CD4-positive, alpha-beta T cell (primary cell): Measurements from ENCODE around the gene METRNL. TPM values are rescaled to one million over a fixed set of nuclear protein-coding genes. Genes with fewer than 3 reads are reported as not detected.

Experiments used
- ATAC-seq: fragments of 200-7000 bp; cut with Tn5 transposase; one replicate; pipeline ENCODE4 v1.10.0; 2022; ENCODE audit warnings: mild to moderate bottlenecking; ENCODE audit not compliant: poor library complexity
- CTCF ChIA-PET: fragments of 350-600 bp; sonication (Branson Sonifier 250); formaldehyde crosslinking; loops from one replicate; lab custom pipeline; 2021; ENCODE audit warnings: antibody characterized with exemption, inconsistent platforms; lab: Charles Lee
- POLR2A ChIA-PET: fragments of 350-600 bp; sonication (Branson Sonifier 250); formaldehyde crosslinking; loops from one replicate; lab custom pipeline; 2021; ENCODE audit warnings: antibody characterized with exemption, inconsistent platforms; lab: Charles Lee
- DNase-seq, 14 experiments: peaks; one replicate each; pipeline ENCODE4 v3.0.0-alpha.2; 2013 to 2020; ENCODE audit warnings: mixed read lengths in 2 of 14
- H3K27ac ChIP-seq, 2 donors: one replicate each; pipeline versions ENCODE4 v1.5.1 to v1.7.0; 2013; ENCODE audit warnings: low read length in 2 of 2, low read depth in 1 of 2, mild to moderate bottlenecking in 1 of 2
- H3K27me3 ChIP-seq, 2 experiments: 1 replicate in 1 of 2; 2 replicates in 1 of 2; pipeline versions ENCODE4 v1.6.1 to v1.7.0; 2013; ENCODE audit warnings: low read length in 2 of 2, control low read depth in 1 of 2, mild to moderate bottlenecking in 1 of 2, moderate library complexity in 1 of 2; ENCODE audit not compliant: insufficient read depth in 2 of 2, control insufficient read depth in 1 of 2
- H3K36me3 ChIP-seq: one replicate; pipeline ENCODE4 v1.6.1; 2013; ENCODE audit warnings: low read length, control low read depth; ENCODE audit not compliant: insufficient read depth
- H3K4me1 ChIP-seq: one replicate; pipeline ENCODE4 v1.6.1; 2013; ENCODE audit warnings: low read length, control low read depth; ENCODE audit not compliant: insufficient read depth
- H3K4me3 ChIP-seq: one replicate; pipeline ENCODE4 v1.5.1; 2013; ENCODE audit warnings: mild to moderate bottlenecking, low read length, moderate library complexity
- H3K9me3 ChIP-seq, 2 experiments: 1 replicate in 1 of 2; 2 replicates in 1 of 2; pipeline versions ENCODE4 v1.6.1 to v1.7.0; 2013; ENCODE audit warnings: low read length in 2 of 2, mild to moderate bottlenecking in 2 of 2, control low read depth in 1 of 2, moderate library complexity in 1 of 2; ENCODE audit not compliant: control insufficient read depth in 1 of 2, insufficient read depth in 1 of 2
- H3K27ac Mint-ChIP-seq: one replicate; pipeline ENCODE4 v1.8.0; 2020; ENCODE audit warnings: mixed read lengths
- H3K27me3 Mint-ChIP-seq: one replicate; pipeline ENCODE4 v1.8.0; 2021; ENCODE audit warnings: mixed read lengths
- H3K36me3 Mint-ChIP-seq: one replicate; pipeline ENCODE4 v1.8.0; 2021; ENCODE audit warnings: low read depth, mixed read lengths
- H3K4me1 Mint-ChIP-seq: one replicate; pipeline ENCODE4 v1.8.0; 2021; ENCODE audit warnings: low read depth, mixed read lengths
- H3K4me3 Mint-ChIP-seq: one replicate; pipeline ENCODE4 v1.8.0; 2020; ENCODE audit warnings: mild to moderate bottlenecking, mixed read lengths
- H3K9me3 Mint-ChIP-seq: one replicate; pipeline ENCODE4 v1.8.0; 2020; ENCODE audit warnings: mixed read lengths
- intact Hi-C, 2 experiments: fragments of 100-400 bp; cut with DNase I in 1 of 2; cut with micrococcal nuclease in 1 of 2; formaldehyde crosslinking; loops; one replicate each; pipeline versions ENCODE4 v1.15.1 to v1.9.0; 2023 to 2025; cut with DNase I, micrococcal nuclease
- total RNA-seq, 174 experiments: library from RNA in 2 of 174; stranded (reverse) in 2 of 174; gene quantifications; one replicate each; pipeline ENCODE4 v1.2.3 and lab custom pipeline; 2021 to 2026
- TF ChIP-seq, protein P1 (sequence below): fragments of 200-600 bp; IDR thresholded peaks from one replicate; pipeline ENCODE4 v1.8.0; 2022; ENCODE audit warnings: antibody characterized with exemption, mild to moderate bottlenecking

Gene METRNL
- total RNA-seq, 2 experiments from 2014 or later: 24.5 to 26.9 TPM

DNA sequence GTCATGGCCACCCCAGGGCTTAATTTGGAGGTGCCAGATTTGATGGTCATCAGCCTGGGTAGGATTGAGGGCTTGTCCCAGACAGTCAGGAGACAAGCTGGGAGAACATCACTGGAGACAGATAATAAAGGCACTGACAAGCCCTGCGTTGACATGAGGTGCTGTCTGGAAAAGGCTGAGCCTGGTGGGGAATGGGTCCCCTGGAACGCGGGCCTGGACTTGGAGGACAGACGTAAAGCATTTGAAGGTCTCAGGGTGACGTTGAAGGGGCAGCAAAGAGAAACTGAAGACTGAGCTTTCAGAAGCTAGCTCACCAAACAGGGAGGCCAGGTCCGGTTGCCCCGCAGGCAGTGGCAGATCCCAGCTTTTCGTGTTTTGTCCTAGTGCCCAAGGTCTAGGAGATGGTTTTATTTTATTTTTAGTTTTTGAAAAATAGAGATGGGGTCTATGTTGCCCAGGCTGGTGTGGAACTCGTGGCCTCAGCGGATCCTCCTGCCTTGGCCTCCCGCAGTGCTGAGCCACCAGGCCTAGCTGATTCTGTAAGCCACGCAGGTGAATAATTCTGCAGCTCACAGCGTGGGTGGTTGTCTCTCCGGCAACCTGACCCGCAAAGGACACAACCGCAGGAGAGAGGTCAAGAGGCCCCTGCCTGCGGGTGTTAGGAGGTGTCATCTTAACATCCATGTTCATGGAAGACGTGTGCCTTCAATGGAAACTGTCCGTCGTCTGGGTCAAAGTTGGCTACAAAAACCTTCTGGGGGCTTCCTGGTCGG is 37.6 kb downstream of the METRNL start:
- Histone ChIP-seq H3K27me3 (peaks cover 2 to 3% of the 10 kb centered on the region in 2 experiments), H3K36me3 (no peaks in the 10 kb centered on the region), H3K4me1 (peaks cover 6% of the 10 kb centered on the region), H3K4me3 (no peak overlapping the region), H3K27ac (no peak overlapping the region), H3K9me3 (no peaks in the 10 kb centered on the region)
- intact Hi-C loops: no loop called here
- TF ChIP-seq, protein P1, sequence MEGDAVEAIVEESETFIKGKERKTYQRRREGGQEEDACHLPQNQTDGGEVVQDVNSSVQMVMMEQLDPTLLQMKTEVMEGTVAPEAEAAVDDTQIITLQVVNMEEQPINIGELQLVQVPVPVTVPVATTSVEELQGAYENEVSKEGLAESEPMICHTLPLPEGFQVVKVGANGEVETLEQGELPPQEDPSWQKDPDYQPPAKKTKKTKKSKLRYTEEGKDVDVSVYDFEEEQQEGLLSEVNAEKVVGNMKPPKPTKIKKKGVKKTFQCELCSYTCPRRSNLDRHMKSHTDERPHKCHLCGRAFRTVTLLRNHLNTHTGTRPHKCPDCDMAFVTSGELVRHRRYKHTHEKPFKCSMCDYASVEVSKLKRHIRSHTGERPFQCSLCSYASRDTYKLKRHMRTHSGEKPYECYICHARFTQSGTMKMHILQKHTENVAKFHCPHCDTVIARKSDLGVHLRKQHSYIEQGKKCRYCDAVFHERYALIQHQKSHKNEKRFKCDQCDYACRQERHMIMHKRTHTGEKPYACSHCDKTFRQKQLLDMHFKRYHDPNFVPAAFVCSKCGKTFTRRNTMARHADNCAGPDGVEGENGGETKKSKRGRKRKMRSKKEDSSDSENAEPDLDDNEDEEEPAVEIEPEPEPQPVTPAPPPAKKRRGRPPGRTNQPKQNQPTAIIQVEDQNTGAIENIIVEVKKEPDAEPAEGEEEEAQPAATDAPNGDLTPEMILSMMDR: no peak
- Mint-ChIP-seq H3K4me1 (peaks cover 12% of the 10 kb centered on the region), H3K27me3 (peaks cover 32% of the 10 kb centered on the region), H3K36me3 (no peaks in the 10 kb centered on the region), H3K4me3 (no peak overlapping the region), H3K9me3 (no peaks in the 10 kb centered on the region), H3K27ac (no peak overlapping the region)
- DNase-seq (no peak), ATAC-seq (no peak)
- ChIA-PET POLR2A (no interaction called here), CTCF (no interaction called here)

DNA sequence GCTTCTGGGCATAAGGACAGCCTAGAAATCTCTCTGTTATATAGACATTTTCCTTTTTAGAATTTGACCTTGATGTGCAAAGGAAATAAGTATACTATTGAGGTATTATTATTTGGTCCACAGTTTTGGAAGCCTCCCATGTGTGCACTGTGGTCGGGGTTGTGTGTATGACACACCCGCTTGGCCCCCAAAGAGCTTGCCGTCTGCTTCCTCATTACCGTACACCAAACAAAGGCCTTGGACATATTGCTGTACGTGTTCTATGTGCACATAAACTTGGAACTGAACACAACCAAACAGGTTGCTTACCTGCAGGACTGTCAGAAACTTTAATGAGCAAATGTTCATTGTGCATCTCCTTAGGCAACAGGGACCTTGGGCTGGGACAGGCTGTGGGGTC is 38.2 kb downstream of the METRNL start:
- POLR2A ChIA-PET: no interaction called here
- TF ChIP-seq, protein P1: no peak
- no peak overlapping the region for H3K27ac Mint-ChIP-seq

DNA sequence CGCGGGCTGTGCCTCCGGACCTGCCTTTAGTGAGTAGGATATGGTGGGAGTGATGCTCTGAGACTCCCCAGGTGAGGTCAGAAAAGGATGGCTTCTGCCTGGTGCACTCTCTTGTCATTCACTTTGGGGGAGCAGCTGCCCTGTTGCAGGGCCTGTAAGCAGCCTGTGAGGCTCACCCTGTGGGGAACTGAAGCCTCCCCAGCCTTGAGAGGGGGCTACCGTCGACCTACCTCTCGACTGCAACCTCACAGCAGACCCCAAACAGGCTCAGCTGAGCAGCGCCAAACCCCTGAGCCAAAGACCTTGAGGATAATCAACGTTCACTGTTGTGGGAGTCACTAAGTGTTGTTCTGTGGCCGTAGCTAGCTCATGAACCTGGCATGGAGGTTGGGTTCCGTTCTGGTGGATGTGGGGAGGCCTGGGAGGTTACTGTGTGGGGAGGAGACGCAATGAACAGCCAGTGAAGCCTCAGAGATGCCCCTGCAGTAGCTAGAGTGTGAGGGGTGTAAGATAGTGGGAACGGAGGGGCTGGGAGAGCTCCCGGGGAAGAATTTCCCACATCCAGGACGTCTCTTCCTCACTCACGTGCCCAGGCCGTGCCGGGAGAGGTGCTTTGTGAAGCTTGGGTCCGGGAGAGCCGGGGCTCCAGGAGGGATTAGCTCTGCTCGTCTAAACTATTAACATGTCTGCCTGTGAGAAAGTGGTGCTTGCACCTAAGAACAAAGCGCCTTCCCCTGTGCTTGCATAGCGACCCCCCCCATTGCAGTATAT is 38.8 kb downstream of the METRNL start:
- intact Hi-C loops: no loop called here
- Mint-ChIP-seq H3K9me3 (no peaks in the 10 kb centered on the region), H3K36me3 (no peaks in the 10 kb centered on the region), H3K4me1 (peaks cover 12% of the 10 kb centered on the region), H3K4me3 (no peak overlapping the region), H3K27me3 (peaks cover 44% of the 10 kb centered on the region), H3K27ac (no peak overlapping the region)
- ChIA-PET POLR2A (no interaction called here), CTCF (no interaction called here)
- no peaks in the 10 kb centered on the region for H3K9me3 ChIP-seq
- peaks cover 6% of the 10 kb centered on the region for H3K4me1 ChIP-seq
- H3K27me3 ChIP-seq: peaks cover 2 to 10% of the 10 kb centered on the region in 2 experiments
- ATAC-seq: no peak
- no peak for DNase-seq
- no peak overlapping the region for H3K4me3 ChIP-seq
- TF ChIP-seq, protein P1: no peak
- no peak overlapping the region for H3K27ac ChIP-seq
- no peaks in the 10 kb centered on the region for H3K36me3 ChIP-seq

More for the DNA sequence above, 38.2 kb downstream of the METRNL start:
- DNase-seq: no peak
- H3K27me3 ChIP-seq: peaks cover 2 to 9% of the 10 kb centered on the region in 2 experiments
- H3K36me3 Mint-ChIP-seq: no peaks in the 10 kb centered on the region
- no peaks in the 10 kb centered on the region for H3K9me3 Mint-ChIP-seq
- no peaks in the 10 kb centered on the region for H3K36me3 ChIP-seq
- H3K4me1 Mint-ChIP-seq: peaks cover 12% of the 10 kb centered on the region
- H3K9me3 ChIP-seq: no peaks in the 10 kb centered on the region
- H3K27ac ChIP-seq: no peak overlapping the region
- intact Hi-C loops: no loop called here
- peaks cover 38% of the 10 kb centered on the region for H3K27me3 Mint-ChIP-seq
- no peak for ATAC-seq
- CTCF ChIA-PET: no interaction called here
- peaks cover 6% of the 10 kb centered on the region for H3K4me1 ChIP-seq
- H3K4me3 Mint-ChIP-seq: no peak overlapping the region
- H3K4me3 ChIP-seq: no peak overlapping the region
